HG03460 (cell line): ENCODE data around the gene APBA2.
"Not testable (repeated sequence)": the region's sequence is repeated elsewhere in the genome, so short reads cannot be mapped to it uniquely, and the experiment has no call there.

Experiments used
- ATAC-seq: cut with Tn5 transposase; IDR thresholded peaks from one replicate; pipeline ENCODE4 v1.9.1; 2021; ENCODE audit not compliant: unreplicated experiment

Gene APBA2

GRCh38 chr15:29032751-29033150 is 147.0 kb downstream of the APBA2 start:
- ATAC-seq = no peak

- no peak for ATAC-seq
Observed at GRCh38 chr15:29034151-29034550, 148.4 kb downstream of the APBA2 start.

- ATAC-seq = no peak
Observed at GRCh38 chr15:29034593-29035335, 149.0 kb downstream of the APBA2 start.

- no peak for ATAC-seq
Observed at GRCh38 chr15:29035336-29036285, 149.8 kb downstream of the APBA2 start.

- ATAC-seq = no peak
Observed at GRCh38 chr15:29037997-29038705, 152.4 kb downstream of the APBA2 start.

GRCh38 chr15:29039466-29040369 is 153.9 kb downstream of the APBA2 start:
- ATAC-seq = no peak

GRCh38 chr15:29040370-29040751 is 154.6 kb downstream of the APBA2 start:
- ATAC-seq = no peak

GRCh38 chr15:29043736-29044502 is 158.1 kb downstream of the APBA2 start:
- no peak for ATAC-seq

GRCh38 chr15:29044503-29044901 is 158.7 kb downstream of the APBA2 start:
- ATAC-seq = no peak

GRCh38 chr15:29045161-29045560 is 159.4 kb downstream of the APBA2 start:
- not testable (repeated sequence) for ATAC-seq

GRCh38 chr15:29045717-29046116 is 159.9 kb downstream of the APBA2 start:
- ATAC-seq = no peak

- no peak for ATAC-seq
Observed at GRCh38 chr15:29046281-29046810, 160.6 kb downstream of the APBA2 start.

GRCh38 chr15:29046977-29047376 is 161.2 kb downstream of the APBA2 start:
- no peak for ATAC-seq

GRCh38 chr15:29048011-29048410 is 162.2 kb downstream of the APBA2 start:
- ATAC-seq = no peak

- no peak for ATAC-seq
Observed at GRCh38 chr15:29050870-29051269, 165.1 kb downstream of the APBA2 start.

GRCh38 chr15:29051422-29051821 is 165.6 kb downstream of the APBA2 start:
- no peak for ATAC-seq

GRCh38 chr15:29053006-29053405 is 167.2 kb downstream of the APBA2 start:
- ATAC-seq = no peak

- ATAC-seq = no peak
Observed at GRCh38 chr15:29053661-29054131, 167.9 kb downstream of the APBA2 start.
